GM18519 (cell line): ENCODE measurements around the gene CNTN5.
"Not testable (repeated sequence)": the region's sequence is repeated elsewhere in the genome, so short reads cannot be mapped to it uniquely, and the experiment has no call there.

Source experiments
- ATAC-seq: cut with Tn5 transposase; IDR thresholded peaks from one replicate; pipeline ENCODE4 v1.9.1; 2021; ENCODE audit warnings: mild to moderate bottlenecking, moderate library complexity; ENCODE audit not compliant: unreplicated experiment, low FRiP score

Gene CNTN5

DNA sequence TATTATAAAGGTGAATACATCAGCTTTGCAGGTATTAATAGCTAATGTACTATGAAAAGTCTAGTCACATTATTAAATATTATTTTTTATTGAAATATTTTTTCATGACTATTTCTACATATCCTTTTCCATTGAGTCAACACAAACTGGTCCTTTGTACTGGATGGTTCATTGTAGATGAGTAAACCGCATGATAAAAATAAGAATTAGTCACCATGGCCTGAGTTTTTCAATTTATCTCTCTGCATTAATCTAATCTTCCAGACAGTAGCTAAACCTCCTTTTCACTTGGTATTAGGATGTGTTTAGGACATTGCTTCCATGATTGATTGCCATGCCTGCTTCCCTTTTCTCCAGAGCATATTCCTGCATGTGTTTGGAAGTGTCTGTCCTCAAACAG lies 1227.0 kb downstream of the CNTN5 start:
- no peak for ATAC-seq

DNA sequence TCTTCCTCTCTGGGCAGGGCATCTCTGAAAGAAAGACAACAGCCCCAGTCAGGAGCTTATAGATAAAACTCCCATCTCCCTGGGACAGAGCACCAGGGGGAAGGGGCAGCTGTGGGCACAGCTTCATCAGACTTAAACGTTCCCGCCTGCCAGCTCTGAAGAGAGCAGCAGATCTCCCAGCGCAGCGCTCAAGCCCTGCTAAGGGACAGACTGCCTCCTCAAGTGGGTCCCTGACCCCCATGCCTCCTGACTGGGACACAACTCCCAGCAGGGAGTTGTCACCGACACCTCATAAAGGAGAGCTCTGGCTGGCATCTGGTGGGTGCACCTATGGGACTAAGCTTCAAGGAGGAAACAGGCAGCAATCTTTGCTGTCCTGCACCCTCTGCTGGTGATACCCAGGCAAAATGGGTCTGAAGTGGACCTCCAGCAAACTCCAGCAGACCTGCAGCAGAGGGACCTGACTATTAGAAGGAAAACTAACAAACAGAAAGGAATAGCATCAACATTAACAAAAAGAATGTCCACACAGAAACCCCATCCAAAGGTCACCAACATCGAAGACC lies 1236.6 kb downstream of the CNTN5 start:
- not testable (repeated sequence) for ATAC-seq

DNA sequence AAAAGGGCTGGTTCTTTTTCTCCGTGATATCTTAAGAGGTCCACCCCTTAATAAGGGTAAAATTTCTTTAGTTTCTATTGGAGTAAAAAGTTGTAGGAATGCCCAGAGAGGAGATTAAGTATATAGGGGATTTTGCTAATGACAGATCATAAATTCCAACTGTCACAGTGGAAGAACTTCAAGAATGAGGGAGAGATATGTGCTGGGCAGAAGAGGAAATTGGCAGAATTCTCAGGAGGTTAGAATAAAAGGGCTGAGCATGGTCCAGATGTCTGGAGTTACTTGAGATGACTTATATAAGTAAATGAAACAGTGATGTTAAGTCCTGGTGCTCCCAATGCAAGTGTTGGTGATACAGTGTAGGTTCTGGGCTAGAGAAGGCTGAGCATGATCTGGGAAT lies 1248.8 kb downstream of the CNTN5 start:
- no peak for ATAC-seq

DNA sequence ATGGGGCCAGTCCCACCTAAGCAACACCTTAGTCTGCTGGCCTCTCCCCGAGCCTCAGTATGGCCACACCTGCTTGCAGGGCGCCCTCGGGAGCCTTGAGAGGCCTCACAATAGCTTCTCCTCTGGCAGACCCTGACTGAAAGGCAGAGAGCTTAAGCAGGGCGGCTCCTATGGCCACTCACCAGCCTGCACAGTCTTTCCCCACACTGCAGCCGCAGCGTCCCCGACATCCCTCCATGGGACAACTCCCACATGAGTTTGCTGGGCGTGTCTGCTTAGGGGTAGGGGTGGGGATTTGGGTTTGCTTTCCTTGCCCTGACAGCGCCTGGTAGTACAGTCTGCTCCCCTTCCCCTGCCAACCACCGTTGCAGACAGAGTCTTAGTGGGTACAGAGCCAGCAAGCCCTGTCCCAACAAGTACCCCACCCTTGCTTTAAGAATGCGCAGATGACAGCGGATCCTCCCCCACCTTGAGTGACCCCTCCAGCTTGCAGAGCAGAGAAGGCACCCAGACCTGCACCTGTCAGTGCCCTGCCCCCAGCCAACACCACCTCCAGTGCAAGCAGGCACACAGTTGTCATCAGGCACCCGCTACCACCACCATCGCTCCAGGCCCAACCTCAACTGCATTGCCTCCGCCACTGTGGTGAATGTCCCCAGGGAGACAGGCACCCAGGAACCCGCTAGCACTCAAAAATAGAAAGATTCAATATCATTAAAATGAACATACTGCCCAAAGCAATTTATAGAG lies 1252.5 kb downstream of the CNTN5 start:
- no peak for ATAC-seq

DNA sequence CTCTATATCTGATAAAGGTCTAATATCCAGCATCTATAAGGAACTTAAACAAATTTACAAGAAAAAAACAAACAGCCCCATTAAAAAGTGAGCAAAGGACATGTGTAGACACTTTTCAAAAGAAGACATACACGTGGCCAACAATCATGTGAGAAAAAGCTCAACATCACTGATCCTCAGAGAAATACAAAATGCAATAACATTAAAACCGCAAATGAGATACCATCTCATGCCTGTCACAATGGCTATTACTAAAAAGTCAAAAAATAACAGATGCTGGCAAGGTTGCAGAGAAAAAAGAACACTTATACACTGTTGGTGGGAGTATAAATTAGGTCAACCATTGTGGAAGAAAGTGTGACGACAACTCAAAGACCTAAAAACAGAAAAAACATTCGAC lies 1253.7 kb downstream of the CNTN5 start:
- ATAC-seq = not testable (repeated sequence)

DNA sequence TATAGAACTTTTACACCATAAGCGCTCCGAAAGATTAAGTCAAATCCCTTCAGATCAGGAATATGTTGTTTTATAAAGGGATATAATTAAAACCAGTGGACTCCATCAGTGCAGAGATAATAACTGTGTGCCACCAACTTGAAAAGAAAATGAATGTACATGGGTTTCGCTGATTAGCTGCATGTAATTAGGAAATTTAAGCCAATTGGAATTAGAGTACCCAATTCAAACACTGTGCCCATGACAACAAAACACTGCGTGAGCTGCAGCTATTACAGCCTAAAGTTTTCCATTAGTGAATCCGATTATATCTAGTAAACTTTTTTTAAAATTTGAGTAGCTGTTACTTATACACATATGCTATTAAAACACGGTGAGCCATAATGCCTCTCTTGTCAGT lies 1274.0 kb downstream of the CNTN5 start:
- no peak for ATAC-seq

DNA sequence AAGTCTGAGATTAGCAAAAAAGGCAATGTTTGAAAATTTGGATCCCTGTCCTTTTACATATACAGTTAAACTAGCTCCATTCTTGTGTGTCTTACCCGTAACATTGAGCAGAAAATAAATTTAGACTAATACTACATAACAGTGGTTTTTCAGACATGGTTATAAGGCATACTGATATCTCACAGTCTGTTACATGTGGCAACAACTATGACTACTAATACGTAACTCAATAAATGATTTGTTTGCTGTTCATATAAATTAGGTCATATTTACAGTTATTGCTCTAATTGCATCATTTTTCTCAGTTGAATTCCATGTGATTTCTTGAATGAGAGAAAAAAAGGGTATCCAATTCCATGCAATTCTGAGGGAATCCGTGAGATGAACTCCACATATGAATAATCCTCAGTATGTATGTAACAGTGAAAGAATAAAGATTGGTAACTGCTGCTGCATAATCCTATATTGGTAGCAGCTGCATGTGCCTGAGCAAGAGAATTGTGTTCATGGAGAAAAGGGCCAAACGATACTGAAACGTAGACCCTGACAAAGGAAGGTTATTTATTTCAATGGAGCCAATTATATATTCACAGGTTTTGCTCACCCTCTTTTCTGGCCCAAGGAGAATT lies 1275.4 kb downstream of the CNTN5 start:
- ATAC-seq = no peak

DNA sequence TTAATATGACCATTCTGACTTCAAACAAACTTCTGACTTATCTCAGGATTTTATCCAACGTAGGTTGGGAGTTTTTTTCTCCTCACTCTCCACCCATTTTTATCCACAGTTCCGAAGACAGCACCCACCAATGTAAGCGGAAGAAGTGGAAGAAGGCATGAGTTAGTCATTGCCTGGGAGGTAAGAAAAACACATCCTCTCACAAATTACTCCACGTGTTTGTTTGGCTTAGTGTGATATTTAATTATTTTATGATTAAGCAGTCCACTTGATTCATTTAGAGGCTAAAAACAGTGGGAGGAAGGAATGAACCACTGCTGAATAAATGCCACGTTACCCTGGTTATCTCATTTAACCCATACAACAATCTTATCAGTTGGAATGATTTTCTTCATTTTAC lies 1276.8 kb downstream of the CNTN5 start:
- no peak for ATAC-seq

DNA sequence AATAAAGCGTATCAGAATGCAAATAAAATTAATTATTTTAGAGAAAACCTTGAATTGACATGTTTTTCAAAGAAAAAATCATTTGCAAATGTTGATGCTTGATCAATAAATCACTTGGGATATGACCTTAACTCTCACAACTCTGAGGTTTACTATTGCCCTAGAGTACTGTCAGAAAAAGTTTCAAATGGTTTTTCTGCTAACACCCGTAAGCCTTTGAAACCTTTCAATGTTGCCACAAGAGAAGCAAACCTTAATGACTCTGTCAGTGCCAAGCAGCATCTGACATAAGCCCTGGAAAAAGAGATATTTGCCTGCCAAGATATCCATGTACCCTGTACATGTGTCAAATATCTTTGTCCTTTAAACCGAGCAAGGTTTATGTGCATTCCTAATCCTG lies 1282.1 kb downstream of the CNTN5 start:
- ATAC-seq = no peak

DNA sequence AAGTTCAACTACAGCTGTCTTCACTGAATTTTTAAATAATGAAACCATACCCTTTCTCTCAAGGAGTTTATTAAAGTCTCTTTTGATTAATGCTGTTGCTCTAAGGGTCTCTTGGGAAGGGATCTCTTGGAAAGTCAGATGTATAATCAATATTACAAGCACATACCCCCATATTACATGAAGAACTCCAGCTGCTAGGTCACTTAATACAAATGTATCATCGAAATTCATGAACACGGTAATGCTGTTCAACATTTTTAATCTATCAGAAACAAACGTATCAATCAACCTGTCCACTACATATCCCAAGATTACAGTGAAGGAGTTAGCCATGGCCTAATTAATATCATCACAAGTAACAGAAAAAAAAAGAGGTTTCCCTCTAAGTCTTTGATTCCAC lies 1283.1 kb downstream of the CNTN5 start:
- ATAC-seq = no peak

DNA sequence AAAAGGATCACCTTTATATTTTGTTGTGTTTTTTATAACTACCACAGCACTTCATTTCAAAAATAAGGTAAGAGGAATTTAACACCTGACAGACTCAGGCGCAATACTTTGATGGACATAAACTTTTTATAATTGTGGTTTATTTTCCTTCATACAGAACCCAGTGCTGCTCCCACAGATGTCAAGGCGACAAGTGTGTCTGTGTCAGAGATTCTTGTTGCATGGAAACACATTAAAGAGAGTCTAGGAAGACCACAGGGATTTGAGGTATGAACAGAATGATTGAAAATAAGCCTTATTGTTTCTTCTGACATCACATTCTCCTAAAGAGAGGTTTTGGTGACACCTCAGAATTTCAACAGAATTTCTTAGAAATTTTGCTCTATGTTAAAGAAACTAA lies 1287.5 kb downstream of the CNTN5 start:
- ATAC-seq = no peak

DNA sequence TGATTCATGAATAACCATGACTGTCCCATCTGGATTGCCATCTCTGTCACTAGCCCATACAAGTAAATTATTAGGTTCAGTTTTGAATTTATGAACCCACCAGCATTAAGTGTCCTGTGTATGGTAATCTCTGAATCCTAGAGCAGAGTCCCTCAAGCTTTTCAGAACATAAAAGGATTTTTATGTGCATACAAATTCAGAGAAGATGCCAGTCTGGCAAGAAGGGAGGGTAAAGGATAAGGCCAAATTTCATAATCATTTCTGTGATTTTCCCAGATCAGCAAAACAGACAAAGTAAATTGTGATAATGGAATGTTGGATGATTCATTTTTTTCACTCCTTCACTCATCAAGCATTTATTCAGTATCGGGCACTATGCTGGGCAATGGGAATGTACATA lies 1295.2 kb downstream of the CNTN5 start:
- ATAC-seq = no peak

DNA sequence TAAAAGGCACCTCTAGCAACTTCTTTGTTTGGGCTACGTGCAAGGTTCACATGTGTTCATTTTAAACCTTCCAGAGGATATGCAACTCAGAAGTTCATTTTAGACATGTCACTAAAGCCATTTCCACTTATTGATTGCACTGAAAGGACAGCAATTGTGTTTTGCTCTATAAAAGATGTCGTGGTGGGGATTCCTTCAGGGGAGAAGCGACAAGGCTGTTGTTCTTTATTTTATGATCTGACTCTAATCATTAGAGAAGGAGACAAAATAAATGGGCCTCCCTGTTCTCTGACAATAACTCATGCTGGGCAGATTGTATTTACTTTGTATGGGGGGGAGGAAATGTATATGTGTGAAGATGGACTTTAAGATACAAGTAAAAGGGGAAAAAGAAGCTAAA lies 1296.2 kb downstream of the CNTN5 start:
- ATAC-seq = no peak

DNA sequence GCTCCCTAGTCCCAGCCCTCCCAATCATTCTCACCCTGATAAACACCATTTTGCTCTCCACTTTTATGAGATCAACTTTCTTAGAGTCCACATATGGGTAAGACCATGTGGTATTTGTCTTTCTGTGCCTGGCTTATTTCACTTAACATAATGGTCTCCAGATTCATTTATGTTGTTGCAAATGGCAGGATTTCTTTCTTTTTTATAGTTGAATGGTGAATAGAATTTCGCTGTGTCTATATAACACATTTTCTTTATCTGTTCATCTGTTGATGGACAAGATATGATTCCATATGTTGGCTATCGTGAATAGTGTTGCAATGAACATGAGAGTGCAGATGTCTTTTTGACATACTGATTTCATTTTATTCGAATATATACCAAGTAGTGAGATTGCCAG lies 1298.9 kb downstream of the CNTN5 start:
- no peak for ATAC-seq

DNA sequence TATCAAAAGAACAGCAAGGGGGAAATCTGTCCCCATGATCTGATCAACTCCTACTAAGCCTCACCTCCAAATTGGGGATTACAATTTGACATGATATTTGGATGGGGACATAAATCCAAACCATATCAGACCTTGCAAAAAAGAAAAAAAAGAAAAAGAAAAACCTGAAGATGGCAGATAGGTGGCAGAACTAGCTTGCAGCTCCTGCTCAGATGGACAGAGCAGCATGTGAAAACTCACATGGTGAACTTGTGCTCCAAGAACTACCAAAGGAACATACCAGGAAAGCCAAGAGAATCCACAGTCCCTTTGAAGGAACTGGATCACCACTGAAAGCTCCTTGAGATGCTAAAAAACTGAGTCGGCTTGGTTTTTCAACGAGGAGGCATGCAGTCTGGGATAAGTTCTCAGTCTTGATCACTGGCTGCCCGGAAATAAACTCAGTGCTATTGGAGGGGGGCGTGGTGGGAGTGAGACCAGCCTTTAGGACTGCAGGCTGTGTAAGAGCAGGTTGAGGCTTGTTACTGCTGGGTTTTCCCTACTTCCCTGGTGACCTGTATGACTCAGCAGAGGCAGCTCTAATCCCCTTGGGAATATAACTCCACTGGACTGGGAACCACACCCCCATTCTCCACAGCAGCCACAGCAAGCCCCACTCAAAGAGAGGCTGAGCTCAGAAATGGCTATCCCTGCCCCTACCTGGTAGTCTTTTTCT lies 1308.0 kb downstream of the CNTN5 start:
- no peak for ATAC-seq

DNA sequence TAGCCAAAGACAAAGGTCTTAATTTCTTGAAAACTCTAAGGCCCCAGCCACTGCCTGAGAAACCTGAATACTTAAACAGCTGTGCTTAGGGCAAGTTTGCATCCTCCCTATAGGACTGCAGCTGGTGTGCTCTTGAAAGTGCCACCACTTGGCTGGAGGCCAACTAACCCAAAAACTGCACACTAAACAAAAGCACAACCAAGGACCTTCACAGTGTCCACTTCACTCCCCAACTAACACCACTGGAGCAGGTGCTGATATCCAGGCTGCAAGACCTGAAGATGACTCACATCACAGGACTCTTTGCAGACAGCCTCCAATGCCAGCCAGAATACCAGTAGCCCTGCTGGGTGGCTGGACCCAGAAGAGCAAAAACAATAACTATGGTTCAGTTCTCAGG lies 1308.6 kb downstream of the CNTN5 start:
- ATAC-seq = no peak

DNA sequence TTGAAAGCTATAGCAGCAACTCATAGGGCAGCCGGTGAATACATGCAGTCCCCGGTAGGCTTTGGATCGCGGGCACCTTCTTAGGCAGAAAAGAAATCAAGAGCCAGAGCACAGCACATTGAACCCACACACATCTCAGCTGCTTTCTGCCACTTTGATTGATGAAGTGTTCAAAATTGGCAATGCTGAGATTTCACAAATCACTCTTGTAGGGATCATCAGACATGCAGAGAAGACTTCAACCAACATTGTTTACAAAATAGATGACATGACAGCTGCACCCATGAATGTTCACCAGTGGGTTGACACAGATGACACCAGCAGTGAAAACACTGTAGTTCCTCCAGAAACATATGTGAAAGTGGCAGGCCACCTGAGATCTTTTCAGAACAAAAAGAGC lies 1316.1 kb downstream of the CNTN5 start:
- no peak for ATAC-seq

DNA sequence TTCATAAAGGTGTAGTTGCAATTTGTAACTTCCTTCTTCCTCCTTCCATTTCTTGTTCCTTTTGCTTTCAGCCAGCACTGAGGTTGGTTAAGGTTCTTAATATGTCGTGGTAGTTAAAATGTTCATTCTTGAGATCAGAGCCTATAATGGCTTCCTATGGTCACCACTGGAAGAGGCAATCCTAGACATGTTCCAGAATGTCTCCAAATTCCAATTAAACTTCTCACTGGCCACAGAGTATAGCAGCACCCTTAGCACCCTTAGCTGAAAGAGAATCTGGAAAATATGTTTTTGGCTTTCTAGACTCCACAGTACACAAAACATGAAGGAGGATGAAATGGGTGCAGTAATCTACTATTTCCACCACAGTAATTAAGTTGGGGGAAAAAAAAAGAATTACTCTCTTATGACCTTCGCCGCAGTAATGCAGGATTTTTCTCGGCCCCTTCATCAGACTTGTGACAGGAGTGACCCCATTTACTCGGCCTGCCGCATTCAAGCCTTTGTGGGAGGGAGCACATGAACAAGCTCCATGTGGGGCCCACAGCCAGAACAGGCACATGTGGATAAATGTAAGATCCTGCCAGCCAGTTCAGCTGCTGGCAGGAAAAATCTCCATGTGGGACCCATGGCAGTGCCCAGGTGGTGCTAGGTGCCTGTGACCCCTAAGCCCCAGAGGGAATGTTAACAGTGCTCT lies 1317.5 kb downstream of the CNTN5 start:
- ATAC-seq = no peak

DNA sequence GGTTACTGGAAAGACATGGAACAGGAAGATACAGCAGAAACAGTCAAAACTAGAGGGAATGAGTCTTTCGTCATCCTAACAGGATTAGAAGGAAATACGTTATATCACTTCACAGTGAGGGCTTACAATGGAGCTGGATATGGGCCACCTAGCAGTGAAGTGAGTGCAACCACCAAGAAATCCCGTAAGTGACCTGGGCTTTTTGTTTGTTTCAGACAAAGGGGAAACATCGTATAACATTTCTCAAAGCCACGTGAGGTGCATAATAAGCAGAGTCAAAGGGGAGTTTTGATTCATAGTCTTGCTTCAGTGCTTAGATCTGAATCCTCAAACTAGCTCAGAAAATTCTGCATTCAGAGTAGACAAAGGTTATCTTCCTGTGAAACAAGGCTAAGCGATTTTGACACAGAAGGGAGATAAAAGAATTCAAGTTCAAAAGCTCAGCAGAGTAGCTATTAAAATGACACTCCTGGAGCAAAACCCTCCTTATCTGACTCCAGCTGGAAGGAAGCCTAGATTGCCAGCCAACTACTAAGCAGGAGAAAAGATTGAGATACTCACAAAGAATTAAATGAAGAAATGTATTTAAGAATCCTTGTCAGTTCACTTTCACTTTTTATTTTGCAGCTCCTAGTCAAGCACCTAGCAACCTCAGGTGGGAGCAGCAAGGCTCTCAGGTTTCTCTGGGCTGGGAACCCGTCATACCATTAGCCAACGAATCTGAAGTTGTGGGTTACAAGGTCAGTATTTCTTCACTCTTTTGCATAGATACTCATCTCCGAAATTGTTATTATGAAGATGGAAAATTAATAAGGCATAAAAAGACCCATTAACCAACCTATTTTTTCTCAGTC lies 1319.9 kb downstream of the CNTN5 start:
- ATAC-seq = no peak

DNA sequence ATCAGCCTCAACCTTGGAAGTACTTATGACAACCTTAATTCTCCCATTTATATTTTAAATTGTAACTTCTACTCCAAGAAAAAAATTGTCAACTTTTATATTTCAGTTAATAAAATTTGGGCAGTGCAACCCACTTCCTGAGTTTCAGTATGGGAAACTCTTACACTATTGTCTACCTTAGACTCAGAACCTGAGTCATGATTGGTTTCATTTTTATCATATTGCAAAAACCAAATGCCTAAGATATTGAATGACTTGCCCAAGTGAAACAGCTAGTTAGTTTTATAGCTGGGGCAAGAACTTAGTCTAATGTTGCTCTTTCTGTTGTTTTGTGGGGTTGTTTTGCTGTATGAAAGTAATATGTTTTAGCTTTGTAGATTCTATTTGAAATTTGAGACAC lies 1332.3 kb downstream of the CNTN5 start:
- ATAC-seq = no peak
